Endothelial cell (in vitro differentiated cells): ENCODE data around the gene NOM1. TPM values are rescaled to one million over a fixed set of nuclear protein-coding genes. Genes with fewer than 3 reads are reported as not detected.
A peak's percentile ranks its signal among the peaks of the same experiment; 100 is the strongest.

Experiments
- DNase-seq: peaks from one replicate; pipeline ENCODE4 v3.0.0; 2021; ENCODE audit warnings: low spot score
- H3K27ac Mint-ChIP-seq: one replicate; pipeline ENCODE4 v1.8.0; 2021; ENCODE audit warnings: mixed read lengths, inconsistent platforms; ENCODE audit not compliant: unreplicated experiment
- H3K27me3 Mint-ChIP-seq: one replicate; pipeline ENCODE4 v1.8.0; 2021; ENCODE audit warnings: mild to moderate bottlenecking, moderate library complexity, mixed read lengths, inconsistent platforms; ENCODE audit not compliant: unreplicated experiment
- H3K36me3 Mint-ChIP-seq: one replicate; pipeline ENCODE4 v1.8.0; 2021; ENCODE audit warnings: mild to moderate bottlenecking, low read depth, mixed read lengths, inconsistent platforms; ENCODE audit not compliant: unreplicated experiment
- H3K4me1 Mint-ChIP-seq: one replicate; pipeline ENCODE4 v1.8.0; 2021; ENCODE audit warnings: mild to moderate bottlenecking, mixed read lengths, inconsistent platforms; ENCODE audit not compliant: unreplicated experiment
- H3K4me3 Mint-ChIP-seq: one replicate; pipeline ENCODE4 v1.8.0; 2021; ENCODE audit warnings: mild to moderate bottlenecking, mixed read lengths, inconsistent platforms; ENCODE audit not compliant: unreplicated experiment
- H3K9me3 Mint-ChIP-seq: one replicate; pipeline ENCODE4 v1.8.0; 2021; ENCODE audit warnings: mixed read lengths, inconsistent platforms; ENCODE audit not compliant: unreplicated experiment
- CTCF ChIP-seq: fragments of 200-600 bp; sonication (generic); IDR thresholded peaks from one replicate; pipeline ENCODE4 v1.5.0; 2021; ENCODE audit warnings: antibody characterized with exemption; ENCODE audit not compliant: unreplicated experiment
- total RNA-seq: library from RNA; stranded (reverse); fragmentation: NEBNext Ultra II Directional; extraction: Animal tissue kit (Norgen Biotek cat#: 25700); gene quantifications from one replicate; pipeline ENCODE4 v1.2.1, GENCODE V29; 2021; ENCODE audit not compliant: unreplicated experiment

Gene NOM1
- total RNA-seq, 1 donor from 2014 or later: 33.6 TPM

- H3K27me3 Mint-ChIP-seq: peaks cover 22% of the 10 kb centered on the region
- no peak overlapping the region for H3K27ac Mint-ChIP-seq
- no peak for TF ChIP-seq CTCF
- H3K4me3 Mint-ChIP-seq: peak overlapping the region; percentile 49
- H3K4me1 Mint-ChIP-seq: peaks cover 14% of the 10 kb centered on the region
- no peaks in the 10 kb centered on the region for H3K36me3 Mint-ChIP-seq
- H3K9me3 Mint-ChIP-seq: no peaks in the 10 kb centered on the region
- no peak for DNase-seq
Measured at GRCh38 chr7:157021871-157022680, 72.6 kb downstream of the NOM1 start.

Other genes with a start within 250 kb of the NOM1 start
- 159 TPM for gene LMBR1, start 56.5 kb upstream of the NOM1 start, total RNA-seq
- 3.8 TPM for gene MNX1, start 61.0 kb downstream of the NOM1 start, total RNA-seq
- gene UBE3C, start 189.2 kb downstream of the NOM1 start, total RNA-seq: 54.2 TPM